Tibial nerve (tissue), 4 donors: Measurements from ENCODE around the gene MRPL1. TPM values are rescaled to one million over a fixed set of nuclear protein-coding genes. Genes with fewer than 3 reads are reported as not detected.
A peak's percentile ranks its signal among the peaks of the same experiment; 100 is the strongest.

Experiments used
- DNase-seq, 2 donors: peaks; one replicate each; pipeline ENCODE4 v3.0.0-alpha.2; 2019; ENCODE audit warnings: low spot score in 2 of 2
- H3K27ac ChIP-seq, 4 donors: fragments of 200-600 bp; sonication (generic) in 3 of 4; one replicate each; pipeline ENCODE4 v1.5.1; 2017 to 2019; ENCODE audit warnings: mild to moderate bottlenecking in 1 of 4
- H3K27me3 ChIP-seq, 2 donors: fragments of 200-600 bp; sonication (generic) in 1 of 2; one replicate each; pipeline versions ENCODE4 v1.5.1 to v1.6.0; 2017 to 2019
- H3K36me3 ChIP-seq, 3 donors: fragments of 200-600 bp; sonication (generic); one replicate each; pipeline ENCODE4 v1.5.1; 2018 to 2019
- H3K4me1 ChIP-seq, 4 donors: fragments of 200-600 bp; sonication (generic) in 3 of 4; one replicate each; pipeline ENCODE4 v1.5.1; 2017 to 2019
- H3K4me3 ChIP-seq, 4 donors: fragments of 200-600 bp; sonication (generic) in 3 of 4; one replicate each; pipeline ENCODE4 v1.5.1; 2017 to 2019; ENCODE audit warnings: mild to moderate bottlenecking in 1 of 4, moderate library complexity in 1 of 4
- H3K9me3 ChIP-seq, 4 donors: fragments of 200-600 bp; sonication (generic) in 3 of 4; one replicate each; pipeline ENCODE4 v1.5.1; 2017 to 2019
- EP300 ChIP-seq, 2 donors: sonication (generic); formaldehyde crosslinking; IDR thresholded peaks; one replicate each; pipeline ENCODE4 v1.6.1; 2017; ENCODE audit warnings: antibody characterized with exemption in 2 of 2, mild to moderate bottlenecking in 1 of 2
- POLR2A ChIP-seq, 2 donors: fragments of 450-650 bp; IDR thresholded peaks; one replicate each; pipeline ENCODE4 v1.6.1; 2017; ENCODE audit warnings: antibody characterized with exemption in 2 of 2, mild to moderate bottlenecking in 2 of 2, moderate library complexity in 2 of 2
- WGBS, 2 donors: methylation state at CpG; one replicate each; pipeline ENCODE4 v1.1.5; 2018; 5-methylcytosine and 5-hydroxymethylcytosine counted together
- total RNA-seq, 4 donors: library from RNA; depleted of rRNA; stranded (reverse); fragments of >200 nt; gene quantifications; one replicate each; pipeline ENCODE4 v1.1.0, GENCODE V29; 2016
- TF ChIP-seq, protein P1 (sequence below), 5 experiments: fragments of 200-600 bp in 3 of 5; fragments of 450-650 bp in 2 of 5; sonication (generic) in 3 of 5; IDR thresholded peaks; one replicate each; pipeline ENCODE4 v1.5.1; 2016 to 2019; ENCODE audit warnings: antibody characterized with exemption in 5 of 5, mild to moderate bottlenecking in 3 of 5, moderate library complexity in 2 of 5

The MRPL1 gene
- total RNA-seq, 4 donors from 2014 or later, result 21.0 to 32.3 (median 26.9) TPM

DNA sequence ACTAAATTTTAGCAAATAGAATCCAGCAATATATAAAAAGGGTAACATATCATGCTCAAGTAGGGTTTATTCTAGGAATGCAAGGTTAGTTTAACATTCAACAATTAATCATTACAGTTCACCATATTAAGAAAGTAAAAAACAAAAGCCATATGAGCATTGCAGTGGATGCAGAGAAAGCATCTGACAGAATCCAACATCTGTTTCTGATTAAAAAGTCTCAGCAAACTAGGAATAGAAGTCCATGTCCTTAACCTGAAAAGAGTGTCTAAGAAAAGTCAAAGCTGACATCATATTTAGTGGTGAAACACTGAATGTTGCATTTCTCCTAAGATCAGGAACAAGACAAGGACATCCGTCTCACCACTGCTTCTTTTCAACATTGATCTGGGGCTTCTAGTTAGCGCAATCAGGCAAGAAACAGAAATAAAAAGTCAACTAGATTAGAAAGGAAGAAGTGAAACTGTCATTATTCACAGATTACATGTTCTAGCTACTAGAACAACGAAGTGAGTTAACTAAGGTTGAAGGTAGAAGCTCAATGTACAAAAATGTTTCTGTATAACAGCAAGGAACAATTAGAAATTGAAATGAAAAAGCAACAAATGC lies 49.3 kb downstream of the MRPL1 start:
- Histone ChIP-seq H3K27ac (no peak overlapping the region), H3K4me3 (no peak overlapping the region), H3K4me1 (no peaks in the 10 kb centered on the region), H3K9me3 (peaks cover 0 to 5% (median 0%) of the 10 kb centered on the region in 4 donors), H3K27me3 (no peaks in the 10 kb centered on the region), H3K36me3 (peaks cover 0 to 53% (median 0%) of the 10 kb centered on the region in 3 donors)
- no peak for DNase-seq
- TF ChIP-seq EP300 (IDR thresholded peaks at IDR 0.05) (no peak), POLR2A (IDR thresholded peaks at IDR 0.05) (no peak)
- TF ChIP-seq, protein P1, sequence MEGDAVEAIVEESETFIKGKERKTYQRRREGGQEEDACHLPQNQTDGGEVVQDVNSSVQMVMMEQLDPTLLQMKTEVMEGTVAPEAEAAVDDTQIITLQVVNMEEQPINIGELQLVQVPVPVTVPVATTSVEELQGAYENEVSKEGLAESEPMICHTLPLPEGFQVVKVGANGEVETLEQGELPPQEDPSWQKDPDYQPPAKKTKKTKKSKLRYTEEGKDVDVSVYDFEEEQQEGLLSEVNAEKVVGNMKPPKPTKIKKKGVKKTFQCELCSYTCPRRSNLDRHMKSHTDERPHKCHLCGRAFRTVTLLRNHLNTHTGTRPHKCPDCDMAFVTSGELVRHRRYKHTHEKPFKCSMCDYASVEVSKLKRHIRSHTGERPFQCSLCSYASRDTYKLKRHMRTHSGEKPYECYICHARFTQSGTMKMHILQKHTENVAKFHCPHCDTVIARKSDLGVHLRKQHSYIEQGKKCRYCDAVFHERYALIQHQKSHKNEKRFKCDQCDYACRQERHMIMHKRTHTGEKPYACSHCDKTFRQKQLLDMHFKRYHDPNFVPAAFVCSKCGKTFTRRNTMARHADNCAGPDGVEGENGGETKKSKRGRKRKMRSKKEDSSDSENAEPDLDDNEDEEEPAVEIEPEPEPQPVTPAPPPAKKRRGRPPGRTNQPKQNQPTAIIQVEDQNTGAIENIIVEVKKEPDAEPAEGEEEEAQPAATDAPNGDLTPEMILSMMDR (IDR thresholded peaks at IDR 0.05), result no peak
- WGBS, 2 donors, result 80 to 86% methylated on average over 3 of the region's 3 CpGs

DNA sequence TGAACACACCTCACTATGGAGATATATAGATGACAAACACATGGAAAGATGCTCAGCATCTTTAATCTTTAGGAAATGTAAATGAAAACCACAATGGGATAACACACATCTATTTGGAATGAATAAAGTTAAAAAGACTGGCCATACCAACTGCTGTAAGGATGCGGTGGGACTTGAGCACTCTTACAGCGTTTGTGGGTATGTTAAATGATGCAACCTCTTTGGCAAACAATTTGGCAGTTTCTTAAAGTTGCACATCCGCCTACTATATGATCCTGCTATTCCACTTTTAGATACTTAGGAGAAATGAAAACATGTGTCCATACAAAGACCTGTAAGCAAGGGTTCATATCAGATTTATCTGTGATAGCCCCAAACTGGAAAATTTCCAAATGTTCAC lies 50.7 kb downstream of the MRPL1 start:
- Histone ChIP-seq H3K27me3 (no peaks in the 10 kb centered on the region), H3K4me3 (no peak overlapping the region), H3K36me3 (peaks cover 0 to 39% (median 0%) of the 10 kb centered on the region in 3 donors), H3K27ac (no peak overlapping the region), H3K4me1 (no peaks in the 10 kb centered on the region), H3K9me3 (peaks cover 0 to 5% (median 0%) of the 10 kb centered on the region in 4 donors)
- 89 to 93% methylated on average over 3 of the region's 3 CpGs for WGBS, 2 donors
- TF ChIP-seq POLR2A (IDR thresholded peaks at IDR 0.05) (no peak), EP300 (IDR thresholded peaks at IDR 0.05) (no peak)
- TF ChIP-seq, protein P1 (IDR thresholded peaks at IDR 0.05), result no peak
- DNase-seq, result no peak

DNA sequence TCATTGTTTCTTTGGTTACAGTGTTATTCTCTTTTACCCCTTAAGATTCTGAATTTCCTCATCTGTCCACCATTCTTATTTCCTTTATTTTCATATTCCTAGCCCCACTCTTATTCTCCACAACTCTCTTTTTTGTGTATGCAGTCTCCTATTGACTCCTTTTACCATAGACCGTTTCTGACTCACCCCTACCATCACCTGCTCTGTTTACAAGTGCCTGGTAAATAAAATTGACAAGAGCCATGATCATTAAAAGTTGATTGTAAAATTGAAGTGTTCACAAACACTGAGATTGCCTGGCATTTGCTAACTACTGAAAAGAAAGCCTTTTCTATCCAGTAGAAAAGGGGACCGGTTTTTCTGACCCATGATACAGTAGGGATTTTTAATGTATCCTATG lies 54.4 kb downstream of the MRPL1 start:
- no peaks in the 10 kb centered on the region for H3K4me1 ChIP-seq
- peaks cover 0 to 22% (median 0%) of the 10 kb centered on the region in 3 donors for H3K36me3 ChIP-seq
- H3K4me3 ChIP-seq, result no peak overlapping the region
- H3K27me3 ChIP-seq, result no peaks in the 10 kb centered on the region
- H3K27ac ChIP-seq, result no peak overlapping the region
- DNase-seq, result no peak
- WGBS, 2 donors, result 90 to 91% methylated on average over 2 of the region's 2 CpGs
- H3K9me3 ChIP-seq, result no peaks in the 10 kb centered on the region
- no peak for TF ChIP-seq POLR2A (IDR thresholded peaks at IDR 0.05)
- TF ChIP-seq, protein P1 (IDR thresholded peaks at IDR 0.05), result no peak
- TF ChIP-seq EP300 (IDR thresholded peaks at IDR 0.05), result no peak

DNA sequence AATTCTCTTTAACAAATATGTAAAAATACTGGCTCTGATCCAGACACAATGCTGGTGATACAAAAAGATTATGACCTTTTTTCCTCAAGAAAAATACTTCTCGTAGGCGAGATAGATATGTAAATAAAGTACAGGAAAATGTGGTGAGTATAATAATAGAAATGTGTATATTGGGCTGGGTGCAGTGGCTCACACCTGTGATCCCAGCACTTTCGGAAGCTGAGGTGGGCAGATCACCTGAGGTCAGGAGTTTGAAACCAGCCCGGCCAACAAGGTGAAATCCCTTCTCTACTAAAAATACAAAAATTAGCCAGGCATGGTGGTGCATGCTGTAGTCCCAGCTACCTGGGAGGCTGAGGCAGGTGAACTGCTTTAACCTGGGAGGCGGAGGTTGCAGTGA lies 55.0 kb downstream of the MRPL1 start:
- Histone ChIP-seq H3K4me1 (no peaks in the 10 kb centered on the region), H3K36me3 (peaks cover 0 to 20% (median 0%) of the 10 kb centered on the region in 3 donors), H3K9me3 (no peaks in the 10 kb centered on the region), H3K27me3 (no peaks in the 10 kb centered on the region), H3K4me3 (no peak overlapping the region), H3K27ac (no peak overlapping the region)
- no peak for TF ChIP-seq POLR2A (IDR thresholded peaks at IDR 0.05)
- TF ChIP-seq EP300 (IDR thresholded peaks at IDR 0.05), result no peak
- 83 to 88% methylated on average over 5 of the region's 5 CpGs for WGBS, 2 donors
- DNase-seq, result no peak

DNA sequence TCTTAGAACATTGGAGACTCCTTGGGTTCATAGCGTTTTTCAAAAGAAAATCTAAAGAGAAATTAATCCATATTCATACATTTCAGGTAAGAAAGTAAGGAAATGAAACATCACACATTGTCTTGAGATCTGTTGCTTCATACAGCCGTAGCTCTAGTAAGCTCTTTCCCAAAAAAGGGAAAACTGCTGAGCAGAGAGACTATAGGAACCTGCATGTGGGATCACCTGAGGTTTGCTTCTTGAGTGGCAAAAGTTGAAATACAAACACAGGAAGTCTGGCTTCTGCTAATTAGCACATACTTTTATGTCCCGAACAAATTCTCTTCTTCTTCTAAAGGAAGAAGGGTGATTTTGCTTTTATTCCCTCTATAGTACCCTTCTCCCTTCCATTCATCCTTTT lies 57.7 kb downstream of the MRPL1 start:
- H3K9me3 ChIP-seq, result peaks cover 0 to 11% (median under 1%) of the 10 kb centered on the region in 4 donors
- no peaks in the 10 kb centered on the region for H3K27me3 ChIP-seq
- TF ChIP-seq, protein P1 (IDR thresholded peaks at IDR 0.05), result no peak
- TF ChIP-seq EP300 (IDR thresholded peaks at IDR 0.05), result no peak
- no peak for TF ChIP-seq POLR2A (IDR thresholded peaks at IDR 0.05)
- H3K4me1 ChIP-seq, result no peaks in the 10 kb centered on the region
- no peak for DNase-seq
- 76 to 78% methylated on average over 3 of the region's 3 CpGs for WGBS, 2 donors
- no peak overlapping the region for H3K4me3 ChIP-seq
- peaks cover 0 to 35% (median 0%) of the 10 kb centered on the region in 3 donors for H3K36me3 ChIP-seq
- H3K27ac ChIP-seq, result peak overlapping the region in 1 of 4 donors; percentile 42
